Activated CD8-positive, alpha-beta memory T cell treated with anti-CD3 and anti-CD28 coated beads for 48 hours (primary cell): Measurements from ENCODE around the gene MAP7D1.
A peak's percentile ranks its signal among the peaks of the same experiment; 100 is the strongest.

Source experiments
- DNase-seq, 3 experiments: peaks; one replicate each; pipeline ENCODE4 v3.0.0-alpha.2; 2020; ENCODE audit warnings: low read depth in 2 of 3, low spot score in 2 of 3

Gene MAP7D1

DNA sequence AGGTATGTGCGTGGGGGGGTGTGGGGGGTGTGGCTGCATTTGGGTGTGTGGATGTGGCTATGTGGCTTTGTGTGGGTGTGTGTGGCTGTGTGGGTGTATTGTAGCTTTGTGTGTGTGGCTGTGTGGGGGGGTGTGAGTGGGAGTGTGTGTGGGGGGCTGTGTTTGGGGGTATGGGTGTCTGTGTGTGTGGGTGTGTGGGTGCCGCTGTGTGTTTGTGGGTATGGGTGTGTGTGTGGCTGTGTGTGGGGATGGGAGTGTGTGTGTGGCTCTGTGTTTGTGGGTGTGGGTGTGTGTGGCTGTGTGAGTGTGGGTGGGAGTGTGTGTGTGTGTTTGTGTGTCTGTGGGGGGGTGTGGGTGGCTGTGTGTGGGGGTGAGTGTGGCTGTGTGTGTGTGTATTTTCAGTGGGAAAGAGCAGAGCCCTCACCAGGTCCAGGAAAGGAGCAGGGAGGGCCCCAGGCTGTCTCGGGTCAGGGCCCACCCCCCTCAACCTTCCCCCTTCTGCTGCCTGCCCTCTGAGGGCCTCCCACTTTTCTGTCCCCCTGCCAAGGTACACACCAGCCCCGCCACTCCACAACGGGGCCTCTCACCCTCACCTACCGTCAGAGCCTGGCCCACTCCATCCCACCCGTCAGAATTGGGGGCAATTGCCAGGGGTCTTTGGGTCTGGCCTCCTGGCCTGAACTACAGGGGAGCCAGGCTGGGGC, 29.0 kb upstream of the MAP7D1 start:
- no peak for DNase-seq

GRCh38 chr1:36128126-36128904, 27.6 kb upstream of the MAP7D1 start:
- DNase-seq = no peak

DNA sequence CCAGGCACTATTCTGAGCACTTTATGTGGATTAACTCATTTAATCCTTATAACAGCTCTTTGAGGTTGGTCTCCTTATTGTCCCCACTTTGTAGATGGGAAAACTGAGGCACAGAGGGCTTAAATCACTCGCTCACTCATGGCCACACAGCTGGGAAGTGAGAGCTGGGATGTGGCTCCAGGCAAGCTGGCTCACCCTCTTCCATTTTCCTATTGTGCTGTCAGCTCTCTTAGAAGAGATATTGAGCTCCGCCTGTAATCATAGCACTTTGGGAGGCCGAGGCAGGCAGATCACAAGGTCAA, 27.1 kb upstream of the MAP7D1 start:
- DNase-seq = no peak

DNA sequence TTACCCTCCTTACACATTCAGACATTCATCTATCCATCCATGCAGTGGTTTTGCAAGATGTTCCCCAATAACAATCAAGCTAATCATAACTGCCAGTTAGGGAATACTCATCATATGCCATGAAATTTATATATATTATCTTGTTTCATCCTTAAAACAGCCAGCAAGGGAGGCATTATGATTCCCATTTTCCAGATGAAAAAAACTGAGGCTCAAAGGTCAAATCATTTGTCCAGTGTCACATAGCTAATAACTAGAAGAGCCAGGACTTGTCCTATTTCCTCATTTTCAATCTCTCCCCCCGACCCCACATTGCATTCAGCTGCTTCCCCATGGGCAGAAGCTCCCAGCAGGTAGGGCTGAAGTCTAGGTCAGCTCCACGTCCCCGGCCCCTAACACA, 23.9 kb upstream of the MAP7D1 start:
- no peak for DNase-seq

DNA sequence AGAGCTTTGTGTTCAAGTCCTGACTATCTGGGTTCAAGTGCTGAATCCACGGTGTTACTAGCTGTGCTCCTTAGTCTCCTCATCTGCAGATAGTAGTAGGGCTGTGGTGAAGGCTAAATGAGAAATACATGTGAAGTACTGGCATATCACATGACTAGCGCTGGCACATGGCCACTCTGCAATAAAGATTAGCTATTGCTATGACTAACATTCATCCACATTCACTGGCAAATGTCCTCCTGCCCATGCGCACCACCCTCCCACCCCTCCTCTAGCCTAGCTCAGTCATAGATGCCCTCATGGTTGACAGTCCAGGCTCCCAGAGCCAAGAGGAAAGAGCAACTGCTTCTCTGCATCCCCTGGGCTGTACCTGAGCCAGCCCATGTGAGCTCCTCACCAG, 22.5 kb upstream of the MAP7D1 start:
- no peak for DNase-seq

DNA sequence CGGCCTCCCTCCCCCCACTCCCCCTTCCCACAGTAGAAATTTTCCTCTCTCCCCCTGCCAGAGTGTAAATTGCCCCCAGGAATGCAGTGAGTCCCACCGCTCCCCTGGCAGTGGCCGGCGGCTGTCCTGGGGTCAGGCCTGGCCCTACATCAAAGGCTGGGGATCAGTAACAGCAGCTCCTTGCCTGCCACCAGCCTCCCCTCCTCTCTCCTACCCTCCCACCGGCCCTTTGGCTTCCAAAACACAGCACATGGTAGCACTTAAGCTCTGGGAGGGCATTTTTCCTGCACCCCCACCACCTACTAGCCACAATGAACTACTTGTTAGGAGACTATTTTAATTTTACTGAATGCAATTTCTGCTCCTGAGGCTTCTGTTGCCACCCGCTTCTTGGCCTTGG, 21.9 kb upstream of the MAP7D1 start:
- DNase-seq = no peak

DNA sequence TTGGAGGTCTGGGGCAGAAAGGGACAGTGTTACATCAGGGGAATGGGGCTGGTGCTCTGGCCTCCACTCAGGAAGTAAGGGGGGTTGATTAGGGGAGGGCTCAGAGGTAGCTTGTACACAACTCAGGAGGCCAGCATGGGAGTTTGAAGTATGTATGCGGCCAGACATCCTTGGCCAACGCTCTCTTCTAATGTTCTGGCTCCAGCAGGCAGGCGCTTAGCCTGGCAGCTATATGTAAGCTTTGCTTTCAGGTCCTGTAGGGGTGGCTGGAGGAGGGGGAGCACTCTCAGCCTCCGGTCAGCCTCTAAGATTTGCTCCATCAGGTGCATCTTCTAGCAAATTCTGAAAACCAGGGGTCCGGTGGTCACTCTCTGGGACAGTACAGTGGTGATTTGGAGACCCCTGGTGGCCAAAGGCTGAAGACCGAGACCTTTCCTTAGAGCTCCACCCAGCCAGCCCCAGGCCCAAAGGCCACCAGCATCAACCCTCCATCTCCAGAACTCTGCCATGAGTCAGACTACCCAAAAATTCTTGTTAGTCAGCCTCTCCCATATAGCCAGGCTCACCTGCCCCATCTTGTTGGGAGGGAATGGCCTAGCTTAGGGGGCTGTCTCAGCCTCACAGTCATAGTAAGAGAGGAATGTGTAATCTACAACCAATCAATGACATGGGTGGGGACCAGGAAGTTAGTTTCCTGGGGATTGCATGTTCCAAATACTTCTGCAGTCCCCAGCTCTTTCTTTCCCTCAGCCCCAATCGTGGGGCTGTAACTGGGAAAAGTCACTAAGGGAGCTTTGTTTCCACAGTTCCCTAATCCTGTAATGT, 21.2 kb upstream of the MAP7D1 start:
- DNase-seq = no peak

GRCh38 chr1:36135330-36135667, 20.7 kb upstream of the MAP7D1 start:
- no peak for DNase-seq

GRCh38 chr1:36135796-36136195, 20.2 kb upstream of the MAP7D1 start:
- no peak for DNase-seq

GRCh38 chr1:36136535-36136934, 19.4 kb upstream of the MAP7D1 start:
- no peak for DNase-seq

DNA sequence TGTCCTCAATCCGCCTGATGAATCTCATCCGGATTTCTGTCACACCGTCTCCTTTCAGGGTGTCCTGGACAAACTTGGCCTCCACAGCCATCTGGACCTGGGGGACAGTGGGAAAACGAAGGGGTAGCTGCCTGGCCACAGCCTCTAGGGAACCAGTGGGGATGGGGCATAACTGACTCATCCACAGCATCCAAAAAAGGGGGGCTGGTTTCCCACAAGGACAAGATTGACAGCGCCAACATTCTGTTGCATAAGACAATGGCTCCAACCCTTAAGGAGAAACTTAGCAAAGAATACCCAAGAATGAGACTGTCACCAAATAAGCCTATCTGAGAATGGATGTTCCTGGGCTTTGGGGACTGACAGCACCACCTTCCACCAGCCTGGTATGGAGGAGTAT, 18.7 kb upstream of the MAP7D1 start:
- DNase-seq = no peak

- no peak for DNase-seq
These were observed 18.2 kb upstream of the MAP7D1 start for GRCh38 chr1:36137776-36138175.

DNA sequence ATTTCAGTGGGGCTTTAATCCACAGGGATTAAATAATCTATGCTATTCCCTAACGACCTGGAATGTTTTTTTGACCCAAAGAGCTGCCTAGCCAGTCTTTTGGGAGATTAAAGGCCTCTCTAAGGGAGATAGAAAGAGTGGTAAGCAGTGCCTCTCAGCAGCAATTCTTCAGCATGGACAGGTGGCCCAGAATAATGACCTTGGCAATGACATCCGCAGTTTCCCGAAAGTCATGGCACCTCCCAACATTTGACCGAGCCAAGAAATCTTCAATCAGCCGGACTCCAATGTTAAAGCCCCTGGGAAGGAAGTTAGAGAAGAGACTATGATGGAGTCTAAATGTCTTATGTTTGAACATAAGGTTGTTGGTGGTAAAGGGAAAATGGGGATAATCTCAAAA, 16.4 kb upstream of the MAP7D1 start:
- DNase-seq = no peak

GRCh38 chr1:36142121-36142520, 13.8 kb upstream of the MAP7D1 start:
- DNase-seq = no peak

- DNase-seq = no peak
These were observed 12.5 kb upstream of the MAP7D1 start for GRCh38 chr1:36143424-36143823.

DNA sequence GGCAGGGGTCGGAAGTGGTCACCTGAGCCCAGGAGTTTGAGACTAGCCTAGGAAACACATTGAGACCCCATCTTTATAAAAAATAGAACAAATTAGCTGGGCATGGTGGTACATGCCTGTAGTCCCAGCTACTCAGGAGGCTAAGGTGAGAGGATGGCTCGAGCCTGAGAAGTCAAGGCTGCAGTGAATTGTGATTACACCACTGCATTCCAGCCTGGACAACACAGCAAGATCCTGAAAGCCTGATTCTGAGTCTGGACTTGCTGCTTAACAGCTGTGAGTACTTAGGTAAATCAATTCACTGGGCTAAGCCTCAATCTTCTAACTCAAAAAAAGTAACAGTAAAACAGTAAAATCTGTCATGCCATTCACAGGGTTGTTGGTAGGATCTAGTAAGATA, 11.5 kb upstream of the MAP7D1 start:
- DNase-seq = no peak

DNA sequence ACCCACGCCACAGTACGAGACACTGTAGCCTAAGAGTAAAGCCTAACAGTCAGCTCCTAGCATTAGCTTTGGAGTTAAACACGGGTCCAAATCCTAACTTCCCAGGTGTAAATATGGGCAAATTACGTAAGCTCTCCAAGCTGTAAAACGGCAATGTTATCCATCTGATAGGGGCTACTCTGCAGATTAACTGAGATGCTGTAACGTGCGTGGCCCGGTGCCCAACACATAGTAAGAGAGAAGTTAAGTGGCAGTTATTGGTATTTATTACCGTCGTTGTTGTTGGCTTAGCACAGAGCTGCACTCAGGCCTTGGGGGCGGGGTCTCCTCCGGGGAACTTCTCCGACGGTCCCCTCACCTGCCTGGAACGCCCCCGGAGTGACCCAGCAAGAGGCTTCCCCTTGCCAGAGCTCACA, 7.1 kb upstream of the MAP7D1 start:
- DNase-seq = no peak

DNA sequence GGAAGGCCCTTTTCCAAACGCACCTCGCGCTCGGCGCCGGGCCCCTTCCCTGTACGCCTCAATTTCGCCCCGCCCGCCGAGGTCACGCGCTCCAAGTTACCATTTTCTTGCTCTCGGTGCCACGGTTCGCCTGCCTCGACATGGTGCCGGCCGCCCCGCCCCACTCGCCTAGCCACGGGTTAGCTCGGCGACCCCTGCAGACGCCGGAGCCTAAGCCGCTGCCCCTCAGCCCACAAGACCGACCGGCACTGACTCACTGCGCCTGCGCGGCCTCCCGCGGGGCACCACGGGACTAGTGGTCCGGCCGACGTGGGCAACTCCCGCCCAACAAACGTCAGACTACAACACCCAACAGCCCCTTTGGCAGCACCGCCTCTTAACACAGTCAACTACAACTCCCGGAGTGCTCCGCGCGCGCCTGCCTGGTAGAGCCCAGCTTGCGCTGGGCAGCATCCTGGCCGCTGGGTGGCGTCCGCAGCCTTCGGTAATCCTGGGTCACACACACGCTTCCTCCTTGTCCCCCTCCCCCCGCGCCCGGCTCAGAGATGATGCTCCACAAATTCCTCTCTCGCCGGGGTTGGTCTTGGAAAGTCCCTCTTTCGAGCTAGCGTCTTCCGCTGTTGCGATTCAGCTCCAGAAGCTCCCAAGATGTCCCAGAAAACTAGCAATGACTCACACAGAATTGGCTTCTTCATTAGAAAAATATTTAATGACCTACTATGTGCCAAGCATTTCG, 6.6 kb upstream of the MAP7D1 start, which contains the start of gene TRAPPC3:
TRAPPC3 (minus strand) TSS at position 250 of the 736 bp plus-strand sequence; CDS start at position 142, 108 bp downstream.
- DNase-seq = peak; percentile 94 to 99 (median 95)

- DNase-seq = no peak
These were observed 6.0 kb upstream of the MAP7D1 start for GRCh38 chr1:36149973-36150295.

GRCh38 chr1:36150296-36151133, 5.4 kb upstream of the MAP7D1 start:
- peak in 1 of 3 experiments; percentile 64 for DNase-seq
